B cell (primary cell): ENCODE data around the gene PRKAG2.

Experiments
- CTCF ChIP-seq: fragments of 200-600 bp; IDR thresholded peaks from one replicate; pipeline ENCODE4 v1.8.0; 2022; ENCODE audit warnings: antibody characterized with exemption, mild to moderate bottlenecking
- EZH2 ChIP-seq: IDR thresholded peaks from 2 replicates; pipeline ENCODE4 v1.6.1; 2012; ENCODE audit warnings: borderline replicate concordance, low read depth, mild to moderate bottlenecking, moderate library complexity, low read length; ENCODE audit not compliant: insufficient read depth, poor library complexity, severe bottlenecking

GRCh38 chr7:151893405-151893923 lies 16.5 kb upstream of the PRKAG2 start:
- TF ChIP-seq CTCF (no peak), EZH2 (no peak)
